Fibroblast of pulmonary artery (primary cell): ENCODE measurements around the gene VTCN1.
A peak's percentile ranks its signal among the peaks of the same experiment; 100 is the strongest.
"Not testable (repeated sequence)": the region's sequence is repeated elsewhere in the genome, so short reads cannot be mapped to it uniquely, and the experiment has no call there.

Experiments
- DNase-seq: peaks from one replicate; pipeline ENCODE4 v3.0.0-alpha.2; 2010; ENCODE audit warnings: low read depth
- H3K4me3 ChIP-seq: replicated peaks from 2 replicates; pipeline ENCODE4 v1.5.1; 2011; ENCODE audit warnings: low read depth, mild to moderate bottlenecking, control low read depth, low read length, moderate library complexity
- TF ChIP-seq, protein P1 (sequence below): IDR thresholded peaks from 2 replicates; pipeline ENCODE4 v1.5.1; 2011; ENCODE audit warnings: mild to moderate bottlenecking, control low read depth, low read length, inconsistent platforms; ENCODE audit errors: missing control alignments

VTCN1 gene

DNA sequence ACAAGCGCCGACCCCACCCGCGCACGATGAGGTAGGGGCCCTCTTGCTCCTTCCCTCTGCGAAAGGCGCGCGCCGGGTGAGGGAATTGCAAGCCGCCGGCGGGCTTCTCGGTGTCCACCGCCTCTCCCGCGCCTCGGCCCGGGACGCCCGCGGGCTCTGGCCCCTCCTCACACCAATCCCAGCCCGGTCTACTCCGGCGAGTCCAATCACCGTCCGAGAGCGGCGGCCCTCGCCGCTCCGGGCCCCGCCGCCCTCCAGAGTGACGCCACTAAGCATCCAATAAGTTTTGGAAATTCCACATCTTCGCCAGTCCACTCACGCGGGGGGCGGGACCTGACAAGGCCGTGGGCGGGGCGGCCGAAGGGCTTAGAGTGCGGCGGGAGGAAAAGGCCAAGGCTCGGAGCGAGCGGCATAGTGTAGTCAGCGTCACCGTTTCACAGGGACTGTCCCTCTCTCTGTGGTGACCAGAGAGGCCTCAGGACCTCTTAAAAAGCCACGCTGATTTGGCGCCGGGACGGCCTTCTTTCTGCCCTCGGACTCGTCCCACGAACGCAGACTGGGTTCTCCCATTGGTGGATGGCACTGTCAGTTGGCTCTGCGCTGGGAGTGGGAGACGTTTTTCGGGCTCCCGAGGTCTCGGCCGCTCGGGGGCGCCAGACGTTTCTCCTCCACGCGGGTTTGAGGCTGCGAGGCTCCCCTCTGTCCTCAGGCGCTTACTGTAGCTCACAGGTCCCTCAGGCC lies 89.0 kb downstream of the VTCN1 start, which contains the start of gene TRIM45:
Gene TRIM45 (minus strand): TSS at position 161 of the 741 bp plus-strand sequence. CDS start 548 bp downstream, outside the sequence.
- H3K4me3 ChIP-seq = peak within 1 kb of the TSS; percentile 90
- TF ChIP-seq, protein P1, sequence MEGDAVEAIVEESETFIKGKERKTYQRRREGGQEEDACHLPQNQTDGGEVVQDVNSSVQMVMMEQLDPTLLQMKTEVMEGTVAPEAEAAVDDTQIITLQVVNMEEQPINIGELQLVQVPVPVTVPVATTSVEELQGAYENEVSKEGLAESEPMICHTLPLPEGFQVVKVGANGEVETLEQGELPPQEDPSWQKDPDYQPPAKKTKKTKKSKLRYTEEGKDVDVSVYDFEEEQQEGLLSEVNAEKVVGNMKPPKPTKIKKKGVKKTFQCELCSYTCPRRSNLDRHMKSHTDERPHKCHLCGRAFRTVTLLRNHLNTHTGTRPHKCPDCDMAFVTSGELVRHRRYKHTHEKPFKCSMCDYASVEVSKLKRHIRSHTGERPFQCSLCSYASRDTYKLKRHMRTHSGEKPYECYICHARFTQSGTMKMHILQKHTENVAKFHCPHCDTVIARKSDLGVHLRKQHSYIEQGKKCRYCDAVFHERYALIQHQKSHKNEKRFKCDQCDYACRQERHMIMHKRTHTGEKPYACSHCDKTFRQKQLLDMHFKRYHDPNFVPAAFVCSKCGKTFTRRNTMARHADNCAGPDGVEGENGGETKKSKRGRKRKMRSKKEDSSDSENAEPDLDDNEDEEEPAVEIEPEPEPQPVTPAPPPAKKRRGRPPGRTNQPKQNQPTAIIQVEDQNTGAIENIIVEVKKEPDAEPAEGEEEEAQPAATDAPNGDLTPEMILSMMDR = peak; percentile 79
- peak; percentile 97 for DNase-seq

DNA sequence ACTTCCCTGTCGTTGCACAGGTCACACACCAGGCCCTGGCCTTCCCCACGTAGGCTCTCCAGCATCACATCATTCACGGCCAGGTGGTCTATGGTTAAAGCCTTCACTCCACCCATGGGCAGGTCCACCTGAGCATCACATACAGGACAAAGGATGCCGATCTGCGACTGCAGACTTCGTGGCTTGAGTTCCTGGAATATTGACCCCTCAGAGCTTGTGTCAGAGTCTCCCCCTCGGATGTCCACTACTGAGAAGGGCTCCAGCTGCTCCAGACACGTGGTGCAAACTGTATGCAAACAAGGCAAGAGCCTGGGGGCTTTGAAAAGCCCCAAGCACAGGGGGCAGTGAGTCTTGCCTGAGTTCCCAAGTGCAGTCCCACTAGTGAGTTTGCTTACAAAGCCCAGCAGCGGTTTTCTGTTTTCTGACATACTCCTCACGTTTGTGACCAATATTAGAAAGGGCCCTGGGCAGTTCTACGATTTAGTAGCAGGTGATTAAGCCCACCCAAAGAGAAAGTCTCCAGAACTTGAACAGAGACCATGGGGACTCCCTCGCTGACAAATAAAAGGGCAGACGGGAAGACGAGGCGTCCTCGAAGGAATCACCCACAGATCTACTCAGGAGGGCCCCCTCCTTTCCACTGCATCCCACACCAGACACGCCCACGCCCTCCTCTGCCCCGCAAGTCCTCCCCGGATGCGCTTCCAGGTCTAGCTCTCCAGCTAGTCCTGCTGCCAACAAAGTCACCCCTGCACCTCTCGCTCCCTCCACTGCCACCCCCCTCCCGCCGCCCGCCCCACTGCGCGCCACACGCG lies 89.7 kb downstream of the VTCN1 start:
- TF ChIP-seq, protein P1 = no peak
- DNase-seq = no peak
- H3K4me3 ChIP-seq = peak overlapping the region; percentile 90

DNA sequence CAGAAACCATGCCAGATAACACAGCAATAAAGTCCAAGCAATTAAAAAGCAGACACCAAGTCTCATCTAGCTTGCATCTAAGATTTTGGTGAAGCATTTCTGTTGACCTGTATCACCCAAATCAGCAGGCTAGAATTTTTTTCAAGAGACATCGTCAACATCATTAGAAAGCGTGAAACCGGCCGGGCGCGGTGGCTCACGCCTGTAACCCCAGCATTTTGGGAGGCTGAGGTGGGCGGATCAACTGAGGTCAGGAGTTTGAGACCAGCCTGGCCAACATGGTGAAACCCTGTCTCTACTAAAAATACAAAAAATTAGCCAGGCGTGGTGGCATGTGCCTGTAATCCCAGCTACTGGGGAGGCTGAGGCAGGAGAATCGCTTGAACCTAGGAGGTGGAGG lies 91.6 kb downstream of the VTCN1 start:
- H3K4me3 ChIP-seq, DNase-seq: not testable (repeated sequence)

DNA sequence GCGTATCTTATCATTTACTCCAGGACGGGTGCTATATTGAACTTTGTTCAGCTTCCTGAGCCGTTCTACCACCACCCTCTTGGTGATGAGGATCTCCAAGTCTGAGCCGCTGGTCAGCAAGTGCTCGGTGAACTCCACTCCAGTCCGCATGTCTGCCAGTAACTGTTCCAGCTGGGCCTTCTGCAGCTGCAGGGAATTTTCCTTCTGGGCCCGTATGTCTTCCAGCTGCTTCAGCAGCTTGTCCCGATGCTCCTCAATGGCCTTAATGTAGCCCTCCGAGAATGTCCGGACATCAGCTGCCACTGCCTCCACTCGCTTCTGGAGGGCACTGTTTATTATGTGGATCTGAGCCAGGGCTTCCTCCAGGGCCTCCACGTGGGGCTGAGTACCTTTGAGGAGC lies 92.6 kb downstream of the VTCN1 start:
- TF ChIP-seq, protein P1 = no peak
- no peak overlapping the region for H3K4me3 ChIP-seq
- DNase-seq = no peak

DNA sequence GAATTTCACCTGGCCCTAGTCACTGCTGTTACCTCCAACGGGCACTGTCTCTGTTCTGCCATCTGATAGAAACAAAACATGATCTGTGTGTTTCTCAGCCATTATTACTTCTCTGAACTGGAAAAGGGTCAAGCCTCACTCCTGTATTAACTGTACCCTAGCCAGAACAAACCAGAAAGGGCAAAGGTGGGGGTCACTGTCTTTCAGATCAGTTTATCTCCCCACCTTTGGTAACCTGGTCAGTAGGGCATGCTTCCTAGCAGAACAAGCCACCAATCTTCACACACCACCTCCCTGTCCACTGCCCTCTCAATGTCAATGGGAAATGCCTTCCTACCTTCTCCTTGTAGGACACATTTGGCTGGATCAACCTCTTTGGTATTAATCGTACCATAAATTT lies 93.0 kb downstream of the VTCN1 start:
- DNase-seq = no peak
- H3K4me3 ChIP-seq = no peak overlapping the region
- TF ChIP-seq, protein P1 = no peak

DNA sequence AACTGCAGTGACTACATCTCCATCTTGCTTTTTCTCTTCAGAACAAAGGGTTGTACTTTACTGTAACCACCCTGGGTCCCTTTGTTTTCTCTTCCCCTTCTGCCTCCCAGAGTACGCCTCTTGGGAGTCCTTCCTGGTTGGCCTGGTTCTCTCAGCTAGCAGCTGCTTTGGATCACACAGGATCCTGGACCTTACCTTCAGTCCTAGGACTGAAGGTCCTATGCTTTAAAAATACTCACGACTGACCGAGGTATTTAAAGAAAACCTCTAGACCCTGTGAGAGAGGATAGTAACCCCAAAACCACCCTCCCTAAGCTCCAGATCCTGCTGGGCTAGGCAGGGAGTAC lies 94.0 kb downstream of the VTCN1 start:
- TF ChIP-seq, protein P1 = no peak
- H3K4me3 ChIP-seq = no peak overlapping the region
- DNase-seq = no peak

DNA sequence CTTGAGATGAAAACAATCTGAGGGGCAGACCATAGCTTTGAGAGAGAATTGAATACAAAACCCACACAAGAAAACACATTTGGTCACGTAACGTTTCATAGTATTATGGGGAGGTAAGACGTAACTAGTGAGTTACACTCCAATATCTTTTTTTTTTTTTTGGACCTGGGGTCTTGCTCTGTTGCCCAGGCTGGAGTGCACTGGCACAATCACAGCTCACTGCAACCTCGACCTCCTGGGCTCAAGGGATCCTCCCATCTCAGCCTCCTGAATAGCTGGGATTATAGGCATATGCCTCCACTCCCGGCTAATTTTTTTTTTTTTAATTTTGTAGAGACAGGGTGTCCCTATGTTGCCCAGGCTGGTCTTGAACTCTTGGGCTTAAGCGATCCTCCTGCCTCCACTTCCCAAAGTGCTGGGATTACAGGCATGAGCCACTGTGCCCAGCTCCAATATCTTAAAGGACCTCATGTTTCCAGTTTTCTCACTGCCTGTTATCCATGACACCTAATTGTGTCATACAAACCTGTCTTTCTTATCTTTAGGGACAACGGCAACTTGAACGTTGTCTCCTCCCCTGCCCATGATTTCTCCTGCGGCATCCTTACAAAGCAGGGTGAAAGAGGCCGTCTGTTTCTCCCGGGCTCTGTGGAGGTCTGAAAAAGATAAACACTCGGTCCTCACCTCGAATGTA lies 94.5 kb downstream of the VTCN1 start:
- TF ChIP-seq, protein P1 = no peak
- no peak for DNase-seq
- H3K4me3 ChIP-seq = no peak overlapping the region
